GM23248 (cell line): Measurements from ENCODE around the gene POSTN. TPM values are rescaled to one million over a fixed set of nuclear protein-coding genes. Genes with fewer than 3 reads are reported as not detected.

Experiments
- DNase-seq: peaks from one replicate; pipeline ENCODE4 v3.0.0-alpha.2; 2015
- H2AFZ ChIP-seq: fragments of 200-600 bp; sonication (generic); 2 replicates; pipeline ENCODE4 v1.6.1; 2016; ENCODE audit warnings: antibody characterized with exemption
- H3F3A ChIP-seq: fragments of 200-600 bp; sonication (generic); 2 replicates; pipeline ENCODE4 v1.6.1; 2016; ENCODE audit warnings: mild to moderate bottlenecking, antibody characterized with exemption, mixed run types; ENCODE audit not compliant: insufficient read depth
- H3K27ac ChIP-seq: fragments of 200-600 bp; sonication (generic); 2 replicates; pipeline ENCODE4 v1.5.1; 2016; ENCODE audit warnings: mild to moderate bottlenecking
- H3K27me3 ChIP-seq: fragments of 200-600 bp; sonication (generic); replicated peaks from 2 replicates; pipeline ENCODE4 v1.6.1; 2016; ENCODE audit warnings: mild to moderate bottlenecking; ENCODE audit not compliant: insufficient read depth
- H3K36me3 ChIP-seq: fragments of 200-600 bp; sonication (generic); 2 replicates; pipeline ENCODE4 v1.6.1; 2016; ENCODE audit warnings: low read depth, mild to moderate bottlenecking
- H3K4me1 ChIP-seq: fragments of 200-600 bp; sonication (generic); 2 replicates; pipeline ENCODE4 v1.6.1; 2016; ENCODE audit warnings: mild to moderate bottlenecking; ENCODE audit not compliant: insufficient read depth
- H3K4me2 ChIP-seq: fragments of 200-600 bp; sonication (generic); one replicate; pipeline ENCODE4 v1.6.1; 2016; ENCODE audit warnings: mild to moderate bottlenecking; ENCODE audit not compliant: unreplicated experiment
- H3K4me3 ChIP-seq: fragments of 200-600 bp; sonication (generic); 2 replicates; pipeline ENCODE4 v1.5.1; 2016; ENCODE audit warnings: mild to moderate bottlenecking
- H3K79me2 ChIP-seq: fragments of 200-600 bp; sonication (generic); 2 replicates; pipeline ENCODE4 v1.6.1; 2016; ENCODE audit warnings: mild to moderate bottlenecking; ENCODE audit not compliant: insufficient read depth
- H3K9ac ChIP-seq: fragments of 200-600 bp; sonication (generic); 2 replicates; pipeline ENCODE4 v1.6.1; 2016; ENCODE audit warnings: mild to moderate bottlenecking
- H3K9me2 ChIP-seq: fragments of 200-600 bp; sonication (generic); 2 replicates; pipeline ENCODE4 v1.6.1; 2016; ENCODE audit warnings: mixed run types, mild to moderate bottlenecking, moderate library complexity; ENCODE audit not compliant: insufficient read depth
- H3K9me3 ChIP-seq: fragments of 200-600 bp; sonication (generic); one replicate; pipeline ENCODE4 v1.6.1; 2017; ENCODE audit warnings: low read depth
- H4K20me1 ChIP-seq: fragments of 200-600 bp; sonication (generic); 2 replicates; pipeline ENCODE4 v1.6.0; 2016; ENCODE audit not compliant: insufficient read depth
- EZH2 ChIP-seq: fragments of 200-600 bp; sonication (generic); IDR thresholded peaks from 2 replicates; pipeline ENCODE4 v1.6.1; 2018; ENCODE audit warnings: antibody characterized with exemption, mild to moderate bottlenecking; ENCODE audit not compliant: insufficient read depth, poor library complexity, severe bottlenecking
- EZH2phosphoT487 ChIP-seq: fragments of 200-600 bp; sonication (generic); IDR thresholded peaks from 2 replicates; pipeline ENCODE4 v1.6.1; 2018; ENCODE audit warnings: antibody characterized with exemption, moderate library complexity, mild to moderate bottlenecking, low read depth; ENCODE audit not compliant: insufficient read depth
- WGBS, 2 experiments: methylation state at CpG; one replicate each; pipeline ENCODE4 v1.1.6; 2015 to 2017; ENCODE audit warnings: low lambda C conversion rate in 2 of 2, low coverage in 1 of 2; ENCODE audit errors: missing lambda C conversion rate in 2 of 2; 5-methylcytosine and 5-hydroxymethylcytosine counted together
- in situ Hi-C: fragments of 300-500 bp; cut with MboI; formaldehyde crosslinking; loops from 2 replicates; pipeline ENCODE4 v1.15.0; 2020
- polyA plus RNA-seq: library from polyadenylated mRNA; unstranded; fragments of >200 nt; fragmentation: Nextera tagmentation; extraction: Ambion mirVana; gene quantifications from 2 replicates; pipeline ENCODE4 v1.2.1, GENCODE V29; 2016
- total RNA-seq: library from RNA; depleted of rRNA; stranded (reverse); fragments of >200 nt; shearing (Covaris generic); gene quantifications from 2 replicates; pipeline ENCODE4 v1.2.3, GENCODE V29; 2014

POSTN gene
- total and polyA plus RNA-seq, 2 experiments from 2014 or later: 196 to 233 TPM

- Histone ChIP-seq H3K4me1 (peaks cover 46% of the 10 kb centered on the region), H3K9ac (no peak overlapping the region), H4K20me1 (no peaks in the 10 kb centered on the region), H3K4me3 (no peak overlapping the region), H3K9me3 (no peaks in the 10 kb centered on the region), H3K27me3 (no peaks in the 10 kb centered on the region), H2AFZ (peak overlapping the region; percentile 25; the same call in 1 of the 2 replicates), H3K36me3 (no peaks in the 10 kb centered on the region), H3K27ac (peak overlapping the region; percentile 63), H3K79me2 (no peaks in the 10 kb centered on the region), H3F3A (peaks cover 35% of the 10 kb centered on the region), H3K4me2 (peak overlapping the region; percentile 68), H3K9me2 (no peaks in the 10 kb centered on the region)
- 97 to 100% methylated on average over 1 of the region's 1 CpG for WGBS, 2 experiments
- TF ChIP-seq EZH2phosphoT487: no peak
- no peak for DNase-seq
- in situ Hi-C loops: no loop called here
Observed at GRCh38 chr13:37616131-37616530, 17.6 kb upstream of the POSTN start.

- Histone ChIP-seq H3K9me2 (no peaks in the 10 kb centered on the region), H3F3A (peaks cover 35% of the 10 kb centered on the region), H3K4me1 (peaks cover 44% of the 10 kb centered on the region), H3K27me3 (no peaks in the 10 kb centered on the region), H3K79me2 (no peaks in the 10 kb centered on the region), H3K9ac (no peak overlapping the region), H3K27ac (no peak overlapping the region), H3K36me3 (no peaks in the 10 kb centered on the region), H3K4me2 (peak overlapping the region; percentile 19), H3K9me3 (no peaks in the 10 kb centered on the region), H2AFZ (no peak overlapping the region), H3K4me3 (no peak overlapping the region), H4K20me1 (no peaks in the 10 kb centered on the region)
- in situ Hi-C loops: no loop called here
- 86 to 93% methylated on average over 2 of the region's 2 CpGs for WGBS, 2 experiments
- TF ChIP-seq EZH2phosphoT487 (no peak), EZH2 (no peak)
- no peak for DNase-seq
Observed at GRCh38 chr13:37615276-37615675, 16.7 kb upstream of the POSTN start.

DNA sequence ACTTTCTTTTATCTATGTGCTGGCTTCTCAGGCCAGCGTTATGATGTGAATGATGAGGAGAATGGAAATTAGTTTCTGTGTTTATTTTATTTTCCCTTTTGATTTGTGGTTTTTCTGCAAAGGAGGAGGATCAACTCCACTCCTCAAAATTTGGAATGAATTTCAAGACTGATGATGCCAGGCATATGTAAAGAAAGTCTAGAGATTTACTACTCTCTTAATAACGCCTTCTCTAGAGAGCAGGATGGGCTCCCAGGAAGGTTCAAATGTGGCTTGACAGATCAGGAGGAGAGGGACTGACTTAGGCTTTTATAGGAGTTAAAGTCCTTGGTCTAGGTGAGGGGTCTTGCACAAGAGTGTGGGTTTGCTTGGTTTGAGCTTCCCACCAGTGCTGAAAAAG lies 15.1 kb upstream of the POSTN start:
- Histone ChIP-seq H3K4me2 (no peak overlapping the region), H3K27me3 (no peaks in the 10 kb centered on the region), H3K9me2 (no peaks in the 10 kb centered on the region), H3K79me2 (no peaks in the 10 kb centered on the region), H3K36me3 (no peaks in the 10 kb centered on the region), H3K9me3 (no peaks in the 10 kb centered on the region), H2AFZ (no peak overlapping the region), H4K20me1 (no peaks in the 10 kb centered on the region), H3K27ac (no peak overlapping the region), H3F3A (peaks cover 28% of the 10 kb centered on the region), H3K4me3 (no peak overlapping the region), H3K4me1 (peaks cover 40% of the 10 kb centered on the region), H3K9ac (no peak overlapping the region)
- TF ChIP-seq EZH2 (no peak), EZH2phosphoT487 (no peak)
- DNase-seq: no peak
- in situ Hi-C loops: no loop called here
- 79 to 90% methylated on average over 2 of the region's 2 CpGs for WGBS, 2 experiments

GRCh38 chr13:37613236-37613635 lies 14.7 kb upstream of the POSTN start:
- Histone ChIP-seq H3K9me2 (no peaks in the 10 kb centered on the region), H3K36me3 (no peaks in the 10 kb centered on the region), H3K4me1 (peaks cover 36% of the 10 kb centered on the region), H3K9me3 (no peaks in the 10 kb centered on the region), H3K79me2 (no peaks in the 10 kb centered on the region), H4K20me1 (no peaks in the 10 kb centered on the region), H3K27ac (no peak overlapping the region), H3K4me2 (no peak overlapping the region), H2AFZ (no peak overlapping the region), H3K9ac (no peak overlapping the region), H3K4me3 (no peak overlapping the region), H3F3A (peaks cover 24% of the 10 kb centered on the region), H3K27me3 (no peaks in the 10 kb centered on the region)
- in situ Hi-C loops: no loop called here
- no peak for DNase-seq
- TF ChIP-seq EZH2phosphoT487 (no peak), EZH2 (no peak)
- 96 to 99% methylated on average over 3 of the region's 3 CpGs for WGBS, 2 experiments
